GM23338 (cell line): Measurements from ENCODE around the gene TIMMDC1. TPM values are rescaled to one million over a fixed set of nuclear protein-coding genes. Genes with fewer than 3 reads are reported as not detected.

ENCODE experiments used
- ATAC-seq: fragments of 200-7000 bp; cut with Tn5 transposase; 3 replicates; pipeline ENCODE4 v1.9.1; 2020
- DNase-seq: peaks from one replicate; pipeline ENCODE4 v3.0.0-alpha.2; 2015; ENCODE audit warnings: low spot score
- H2AFZ ChIP-seq: fragments of 200-600 bp; sonication (generic); 2 replicates; pipeline ENCODE4 v1.8.0; 2016; ENCODE audit warnings: antibody characterized with exemption, mild to moderate bottlenecking, moderate library complexity
- H3F3A ChIP-seq: fragments of 200-600 bp; sonication (generic); replicated peaks from 2 replicates; pipeline ENCODE4 v1.8.0; 2017; ENCODE audit warnings: antibody characterized with exemption, mixed run types, low read depth
- H3K27ac ChIP-seq: fragments of 200-600 bp; sonication (generic); 2 replicates; pipeline ENCODE4 v1.6.1; 2016; ENCODE audit warnings: low read depth
- H3K27me3 ChIP-seq: fragments of 200-600 bp; sonication (generic); 2 replicates; pipeline ENCODE4 v1.8.0; 2016; ENCODE audit warnings: mild to moderate bottlenecking, mixed run types, moderate library complexity; ENCODE audit not compliant: insufficient read depth
- H3K36me3 ChIP-seq: fragments of 200-600 bp; sonication (generic); 2 replicates; pipeline ENCODE4 v1.8.0; 2016; ENCODE audit warnings: mild to moderate bottlenecking; ENCODE audit not compliant: insufficient read depth
- H3K4me1 ChIP-seq: fragments of 200-600 bp; sonication (generic); 2 replicates; pipeline ENCODE4 v1.8.0; 2016; ENCODE audit warnings: mild to moderate bottlenecking, moderate library complexity; ENCODE audit not compliant: insufficient read depth
- H3K4me2 ChIP-seq: fragments of 200-600 bp; sonication (generic); 2 replicates; pipeline ENCODE4 v1.7.1; 2017; ENCODE audit warnings: mixed run types
- H3K4me3 ChIP-seq: fragments of 200-600 bp; sonication (generic); 2 replicates; pipeline ENCODE4 v1.6.1; 2016; ENCODE audit warnings: mixed run types
- H3K79me2 ChIP-seq: fragments of 200-600 bp; sonication (generic); replicated peaks from 2 replicates; pipeline ENCODE4 v1.8.0; 2017; ENCODE audit warnings: mild to moderate bottlenecking; ENCODE audit not compliant: insufficient read depth
- H3K9me2 ChIP-seq: fragments of 200-600 bp; sonication (generic); 2 replicates; pipeline ENCODE4 v1.8.0; 2017; ENCODE audit not compliant: insufficient read depth
- H4K20me1 ChIP-seq: fragments of 200-600 bp; sonication (generic); replicated peaks from 2 replicates; pipeline ENCODE4 v1.8.0; 2017; ENCODE audit warnings: mild to moderate bottlenecking; ENCODE audit not compliant: insufficient read depth
- H3K27ac Mint-ChIP-seq: 2 replicates; pipeline ENCODE4 v1.8.0; 2020; ENCODE audit warnings: inconsistent platforms, mild to moderate bottlenecking, moderate library complexity, mixed read lengths
- H3K27me3 Mint-ChIP-seq: 3 replicates; pipeline ENCODE4 v1.8.0; 2022; ENCODE audit warnings: low read depth, mild to moderate bottlenecking, moderate library complexity, mixed read lengths, inconsistent platforms; ENCODE audit not compliant: insufficient read depth, poor library complexity
- H3K36me3 Mint-ChIP-seq: 3 replicates; pipeline ENCODE4 v1.8.0; 2021; ENCODE audit warnings: low read depth, mild to moderate bottlenecking, inconsistent platforms, moderate library complexity, mixed read lengths
- H3K4me1 Mint-ChIP-seq: 3 replicates; pipeline ENCODE4 v1.8.0; 2020; ENCODE audit warnings: mild to moderate bottlenecking, inconsistent platforms, mixed read lengths
- H3K4me3 Mint-ChIP-seq: 3 replicates; pipeline ENCODE4 v1.8.0; 2021; ENCODE audit warnings: moderate library complexity, mild to moderate bottlenecking, inconsistent platforms, mixed read lengths
- H3K9me3 Mint-ChIP-seq: 3 replicates; pipeline ENCODE4 v1.8.0; 2020; ENCODE audit warnings: moderate library complexity, mild to moderate bottlenecking, inconsistent platforms, mixed read lengths
- CREB1 ChIP-seq: fragments of 250-450 bp; sonication (Bioruptor Pico); IDR thresholded peaks from 2 replicates; pipeline ENCODE4 v1.5.0; 2020; ENCODE audit warnings: low read depth, mild to moderate bottlenecking, moderate library complexity
- ETS1 ChIP-seq: IDR thresholded peaks from 2 replicates; pipeline ENCODE4 v1.6.1; 2016; ENCODE audit warnings: antibody characterized with exemption
- EZH2 ChIP-seq: fragments of 200-600 bp; sonication (generic); IDR thresholded peaks from one replicate; pipeline ENCODE4 v1.8.0; 2017; ENCODE audit warnings: antibody characterized with exemption, mild to moderate bottlenecking, low read depth; ENCODE audit not compliant: unreplicated experiment
- JUNB ChIP-seq: IDR thresholded peaks from one replicate; pipeline ENCODE4 v1.6.1; 2016; ENCODE audit warnings: antibody characterized with exemption; ENCODE audit not compliant: unreplicated experiment
- NANOG ChIP-seq: IDR thresholded peaks from 2 replicates; pipeline ENCODE4 v1.6.1; 2016; ENCODE audit warnings: antibody characterized with exemption, borderline replicate concordance
- POLR2AphosphoS5 ChIP-seq: IDR thresholded peaks from 2 replicates; pipeline ENCODE4 v1.6.1; 2016; ENCODE audit warnings: antibody characterized with exemption, low read depth
- REST ChIP-seq: IDR thresholded peaks from one replicate; pipeline ENCODE4 v1.6.1; 2018; ENCODE audit warnings: antibody characterized with exemption; ENCODE audit not compliant: unreplicated experiment
- STAT1 ChIP-seq: IDR thresholded peaks from one replicate; pipeline ENCODE4 v1.6.1; 2016; ENCODE audit warnings: antibody characterized with exemption; ENCODE audit not compliant: unreplicated experiment
- ZNF114 ChIP-seq: fragments of 250-450 bp; sonication (Bioruptor Pico); IDR thresholded peaks from 2 replicates; pipeline ENCODE4 v1.5.0; 2020; ENCODE audit warnings: mild to moderate bottlenecking, moderate library complexity
- ZNF462 ChIP-seq: fragments of 250-450 bp; sonication (Bioruptor Pico); IDR thresholded peaks from 2 replicates; pipeline ENCODE4 v1.5.0; 2020; ENCODE audit warnings: mild to moderate bottlenecking, moderate library complexity
- polyA plus RNA-seq: library from polyadenylated mRNA; unstranded; fragments of >200 nt; fragmentation: Nextera tagmentation; extraction: Ambion mirVana; gene quantifications from 2 replicates; pipeline ENCODE4 v1.2.1, GENCODE V29; 2016
- total RNA-seq: library from RNA; depleted of rRNA; stranded (reverse); fragments of >200 nt; shearing (Covaris generic); gene quantifications from 2 replicates; pipeline ENCODE4 v1.2.3, GENCODE V29; 2014

TIMMDC1 gene
- total and polyA plus RNA-seq, 2 experiments from 2014 or later: 62.2 to 105 TPM

GRCh38 chr3:119531151-119531550, 32.8 kb downstream of the TIMMDC1 start (continued):
- TF ChIP-seq POLR2AphosphoS5 (no peak), NANOG (no peak)

GRCh38 chr3:119534296-119534695, 35.9 kb downstream of the TIMMDC1 start:
- no peak overlapping the region for H3K4me3 ChIP-seq
- DNase-seq: no peak
- no peak for ATAC-seq
- H3K27ac ChIP-seq: no peak overlapping the region
- H3K4me1 Mint-ChIP-seq: no peaks in the 10 kb centered on the region
- no peaks in the 10 kb centered on the region for H3K4me1 ChIP-seq
- no peaks in the 10 kb centered on the region for H3K36me3 Mint-ChIP-seq
- no peak overlapping the region for H3K27ac Mint-ChIP-seq
- no peaks in the 10 kb centered on the region for H4K20me1 ChIP-seq
- H3K27me3 ChIP-seq: no peaks in the 10 kb centered on the region
- H3K9me2 ChIP-seq: no peaks in the 10 kb centered on the region
- no peak overlapping the region for H2AFZ ChIP-seq
- TF ChIP-seq CREB1 (CRISPR knock-in tag): no peak
- no peak for TF ChIP-seq REST
- TF ChIP-seq STAT1: no peak
- 0 out of 2 replicates have a peak, but pooled peaks cover 2% of the 10 kb centered on the region for H3F3A ChIP-seq
- H3K4me2 ChIP-seq: no peak overlapping the region
- H3K4me3 Mint-ChIP-seq: no peak overlapping the region
- H3K9me3 Mint-ChIP-seq: no peaks in the 10 kb centered on the region
- peaks cover 2% of the 10 kb centered on the region for H3K27me3 Mint-ChIP-seq
- no peaks in the 10 kb centered on the region for H3K79me2 ChIP-seq
- no peaks in the 10 kb centered on the region for H3K36me3 ChIP-seq

GRCh38 chr3:119536757-119537156, 38.4 kb downstream of the TIMMDC1 start:
- no peak for ATAC-seq
- Histone ChIP-seq H2AFZ (no peak overlapping the region), H3K36me3 (no peaks in the 10 kb centered on the region), H3K79me2 (no peaks in the 10 kb centered on the region), H3F3A (no peaks in the 10 kb centered on the region), H3K4me1 (no peaks in the 10 kb centered on the region), H3K27ac (no peak overlapping the region), H3K4me3 (no peak overlapping the region), H3K4me2 (no peak overlapping the region), H3K27me3 (no peaks in the 10 kb centered on the region), H3K9me2 (no peaks in the 10 kb centered on the region), H4K20me1 (no peaks in the 10 kb centered on the region)
- no peaks in the 10 kb centered on the region for H3K9me3 Mint-ChIP-seq
- H3K27ac Mint-ChIP-seq: no peak overlapping the region
- H3K4me1 Mint-ChIP-seq: no peaks in the 10 kb centered on the region
- no peak for DNase-seq
- no peak overlapping the region for H3K4me3 Mint-ChIP-seq
- H3K27me3 Mint-ChIP-seq: peaks cover 4% of the 10 kb centered on the region
- no peaks in the 10 kb centered on the region for H3K36me3 Mint-ChIP-seq
- TF ChIP-seq ZNF114 (CRISPR knock-in tag) (no peak), ETS1 (no peak), POLR2AphosphoS5 (no peak), JUNB (no peak), ZNF462 (CRISPR knock-in tag) (no peak), STAT1 (no peak), NANOG (no peak), EZH2 (no peak), CREB1 (CRISPR knock-in tag) (no peak)
